HG03060 (cell line): Measurements from ENCODE around the gene RTEL1.

Source experiments
- ATAC-seq: cut with Tn5 transposase; IDR thresholded peaks from one replicate; pipeline ENCODE4 v1.9.1; 2021; ENCODE audit warnings: low read depth, moderate number of reproducible peaks; ENCODE audit not compliant: unreplicated experiment

The RTEL1 gene

GRCh38 chr20:63687419-63688178, 29.5 kb downstream of the RTEL1 start:
- no peak for ATAC-seq

GRCh38 chr20:63688228-63689045, 30.3 kb downstream of the RTEL1 start:
- no peak for ATAC-seq

DNA sequence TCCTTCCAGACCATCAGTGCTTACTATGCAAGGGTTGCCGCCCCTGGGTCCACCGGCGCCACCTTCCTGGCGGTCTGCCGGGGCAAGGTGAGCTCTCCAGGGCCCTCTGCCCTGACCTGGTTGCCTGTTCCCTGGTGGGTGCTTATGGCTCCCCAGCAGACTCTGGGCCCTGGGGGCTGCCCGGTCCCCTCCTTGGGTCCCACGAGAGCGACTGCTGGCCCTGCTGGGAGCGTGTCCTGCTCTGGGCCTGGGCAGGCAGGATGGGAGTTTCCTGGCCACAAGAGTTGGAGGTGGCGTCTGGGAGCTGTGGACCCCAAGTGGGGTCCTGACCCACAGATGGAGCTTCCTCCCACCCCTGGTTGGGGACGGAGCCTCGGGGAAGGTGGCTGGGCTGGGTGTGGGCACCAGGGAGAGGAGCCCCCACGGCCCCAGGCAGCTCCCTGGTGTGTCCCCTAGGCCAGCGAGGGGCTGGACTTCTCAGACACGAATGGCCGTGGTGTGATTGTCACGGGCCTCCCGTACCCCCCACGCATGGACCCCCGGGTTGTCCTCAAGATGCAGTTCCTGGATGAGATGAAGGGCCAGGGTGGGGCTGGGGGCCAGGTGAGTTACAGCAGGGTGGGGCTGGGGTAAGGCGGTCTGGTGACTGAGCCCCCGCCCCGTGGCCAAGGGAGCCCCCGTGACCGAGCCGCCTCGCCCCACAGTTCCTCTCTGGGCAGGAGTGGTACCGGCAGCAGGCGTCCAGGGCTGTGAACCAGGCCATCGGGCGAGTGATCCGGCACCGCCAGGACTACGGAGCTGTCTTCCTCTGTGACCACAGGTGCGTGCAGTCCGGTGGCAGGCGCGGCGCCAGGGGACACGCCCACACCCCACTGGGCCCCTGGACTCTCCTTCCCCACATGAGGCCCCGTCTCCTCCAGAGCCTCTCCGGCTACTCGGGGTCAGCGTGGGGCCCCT, 31.2 kb downstream of the RTEL1 start:
- no peak for ATAC-seq

DNA sequence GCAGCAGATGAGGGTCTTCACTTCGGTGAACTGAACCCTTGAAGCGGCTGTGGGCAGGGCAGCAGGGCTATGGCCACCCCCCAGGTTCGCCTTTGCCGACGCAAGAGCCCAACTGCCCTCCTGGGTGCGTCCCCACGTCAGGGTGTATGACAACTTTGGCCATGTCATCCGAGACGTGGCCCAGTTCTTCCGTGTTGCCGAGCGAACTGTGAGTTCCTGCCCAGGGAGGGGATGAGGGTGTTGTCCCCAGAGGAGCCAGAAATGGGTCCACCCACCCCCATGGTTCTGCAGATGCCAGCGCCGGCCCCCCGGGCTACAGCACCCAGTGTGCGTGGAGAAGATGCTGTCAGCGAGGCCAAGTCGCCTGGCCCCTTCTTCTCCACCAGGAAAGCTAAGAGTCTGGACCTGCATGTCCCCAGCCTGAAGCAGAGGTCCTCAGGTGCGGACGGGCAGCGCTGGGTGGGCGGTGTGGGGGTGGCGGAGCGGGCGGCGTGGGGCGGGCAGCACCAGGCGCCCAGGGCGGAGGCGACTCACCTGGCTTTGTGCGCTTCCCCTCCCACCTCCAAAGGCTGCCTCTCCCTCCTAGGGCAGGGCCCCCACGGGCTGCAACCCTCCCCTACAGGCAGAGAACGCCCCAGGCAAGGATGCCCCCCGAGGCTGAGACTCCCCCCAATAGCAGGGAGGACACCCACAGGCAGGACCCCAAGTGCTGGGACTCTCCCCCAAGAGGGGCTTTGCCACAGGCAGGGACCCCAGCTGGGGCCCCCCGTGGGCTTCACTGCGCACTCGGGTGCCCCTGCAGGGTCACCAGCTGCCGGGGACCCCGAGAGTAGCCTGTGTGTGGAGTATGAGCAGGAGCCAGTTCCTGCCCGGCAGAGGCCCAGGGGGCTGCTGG, 32.1 kb downstream of the RTEL1 start:
- ATAC-seq, result no peak

DNA sequence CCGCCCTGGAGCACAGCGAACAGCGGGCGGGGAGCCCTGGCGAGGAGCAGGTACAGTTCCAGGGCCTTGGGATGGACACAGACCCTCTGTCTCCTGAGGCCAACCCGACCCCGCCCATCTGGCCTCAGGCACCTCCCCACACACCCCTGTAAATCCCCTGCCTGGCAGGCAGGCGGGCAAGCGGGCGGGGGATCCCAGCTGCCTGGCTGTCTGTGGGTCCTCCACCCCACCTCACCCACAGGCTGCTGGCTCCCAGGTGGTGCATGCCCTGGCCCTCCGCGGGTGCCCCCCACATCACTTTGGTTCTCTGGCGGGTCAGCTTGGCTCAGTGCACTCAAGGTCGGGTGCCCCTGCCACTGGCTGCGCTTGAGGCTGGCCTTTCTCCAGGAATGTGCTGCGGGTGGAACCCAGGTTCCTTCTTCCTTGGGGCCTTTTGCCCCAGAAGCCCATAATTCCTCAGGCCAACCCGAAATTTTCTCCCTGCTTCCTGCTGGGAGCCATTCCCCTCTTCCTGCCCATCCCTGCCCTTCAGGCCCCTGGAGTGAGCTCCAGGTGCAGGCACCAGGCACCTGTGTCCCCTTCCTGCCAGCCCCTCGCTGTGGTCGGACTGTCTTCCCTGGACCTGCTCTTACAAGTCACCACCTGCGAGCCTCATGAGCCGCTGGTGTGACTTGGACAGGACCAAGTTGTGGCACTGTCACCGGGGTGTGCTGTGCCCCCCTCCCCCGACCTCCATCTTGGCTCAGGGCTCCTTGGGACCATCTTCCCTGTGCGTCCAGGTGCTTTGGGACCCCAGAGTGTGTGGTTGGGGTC, 33.0 kb downstream of the RTEL1 start:
- no peak for ATAC-seq

GRCh38 chr20:63691711-63692435, 33.8 kb downstream of the RTEL1 start:
- ATAC-seq, result no peak

DNA sequence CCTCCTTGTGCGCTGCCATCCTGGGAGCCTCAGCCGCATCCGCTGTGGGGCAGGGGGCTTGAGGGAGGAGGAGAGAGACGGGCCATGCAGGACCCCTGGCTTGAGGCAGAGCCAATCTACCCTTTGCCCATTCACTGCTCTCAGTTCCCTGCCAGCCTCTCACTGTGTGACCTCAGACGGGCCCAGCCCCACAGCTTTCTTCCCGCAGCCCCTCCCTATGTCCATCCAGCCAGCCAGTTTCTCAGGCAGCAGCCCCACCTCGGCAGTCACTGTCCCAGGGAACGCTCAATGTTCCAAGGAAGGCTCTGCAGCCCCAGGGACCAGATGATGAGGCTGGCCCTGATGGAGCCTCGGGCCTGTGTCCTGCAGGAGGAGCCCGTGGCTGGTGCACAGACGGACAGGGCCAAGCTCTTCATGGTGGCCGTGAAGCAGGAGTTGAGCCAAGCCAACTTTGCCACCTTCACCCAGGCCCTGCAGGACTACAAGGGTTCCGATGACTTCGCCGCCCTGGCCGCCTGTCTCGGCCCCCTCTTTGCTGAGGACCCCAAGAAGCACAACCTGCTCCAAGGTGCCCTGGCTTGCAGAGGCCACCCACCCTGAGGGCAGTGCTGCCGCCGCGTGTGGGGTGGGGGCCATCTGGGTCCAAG, 34.4 kb downstream of the RTEL1 start:
- no peak for ATAC-seq

- ATAC-seq, result no peak
Observed at GRCh38 chr20:63693083-63693732, 35.1 kb downstream of the RTEL1 start.

GRCh38 chr20:63693733-63694583, 35.8 kb downstream of the RTEL1 start:
- no peak for ATAC-seq

- no peak for ATAC-seq
Observed at GRCh38 chr20:63694584-63695423, 36.7 kb downstream of the RTEL1 start.

DNA sequence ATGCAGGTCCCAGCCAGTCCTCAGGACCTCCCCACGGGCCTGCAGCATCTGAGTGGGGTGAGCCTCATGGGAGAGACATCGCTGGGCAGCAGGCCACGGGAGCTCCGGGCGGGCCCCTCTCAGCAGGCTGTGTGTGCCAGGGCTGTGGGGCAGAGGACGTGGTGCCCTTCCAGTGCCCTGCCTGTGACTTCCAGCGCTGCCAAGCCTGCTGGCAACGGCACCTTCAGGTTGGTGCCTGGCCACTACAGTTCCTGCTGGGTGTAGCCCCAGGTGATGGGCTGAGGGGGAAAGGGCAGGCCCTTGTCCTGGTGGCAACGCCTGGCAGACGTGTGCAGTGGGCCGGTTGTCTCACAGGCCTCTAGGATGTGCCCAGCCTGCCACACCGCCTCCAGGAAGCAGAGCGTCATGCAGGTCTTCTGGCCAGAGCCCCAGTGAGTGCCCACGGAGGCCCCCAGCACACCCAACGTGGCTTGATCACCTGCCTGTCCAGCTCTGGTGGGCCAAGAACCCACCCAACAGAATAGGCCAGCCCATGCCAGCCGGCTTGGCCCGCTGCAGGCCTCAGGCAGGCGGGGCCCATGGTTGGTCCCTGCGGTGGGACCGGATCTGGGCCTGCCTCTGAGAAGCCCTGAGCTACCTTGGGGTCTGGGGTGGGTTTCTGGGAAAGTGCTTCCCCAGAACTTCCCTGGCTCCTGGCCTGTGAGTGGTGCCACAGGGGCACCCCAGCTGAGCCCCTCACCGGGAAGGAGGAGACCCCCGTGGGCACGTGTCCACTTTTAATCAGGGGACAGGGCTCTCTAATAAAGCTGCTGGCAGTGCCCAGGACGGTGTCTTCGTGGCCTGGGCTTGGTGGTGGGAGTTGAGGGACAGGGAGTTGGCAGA, 37.6 kb downstream of the RTEL1 start:
- no peak for ATAC-seq

DNA sequence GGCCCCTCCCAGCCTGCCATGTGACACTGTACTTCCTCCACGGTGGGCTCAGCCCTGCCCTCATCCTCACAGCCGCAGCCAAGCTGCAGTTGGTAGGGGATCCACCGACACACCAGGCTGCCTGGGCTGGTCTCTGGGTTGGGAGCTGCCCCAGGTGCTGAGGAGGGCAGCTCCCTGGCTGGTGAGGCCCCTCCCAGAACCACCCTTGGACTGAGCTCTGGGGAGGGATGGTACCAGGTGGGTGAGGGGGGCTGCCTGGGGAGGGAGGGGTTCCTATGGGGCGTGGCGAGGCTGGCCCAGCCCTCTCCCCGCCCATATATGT, 38.2 kb downstream of the RTEL1 start:
- ATAC-seq, result no peak

DNA sequence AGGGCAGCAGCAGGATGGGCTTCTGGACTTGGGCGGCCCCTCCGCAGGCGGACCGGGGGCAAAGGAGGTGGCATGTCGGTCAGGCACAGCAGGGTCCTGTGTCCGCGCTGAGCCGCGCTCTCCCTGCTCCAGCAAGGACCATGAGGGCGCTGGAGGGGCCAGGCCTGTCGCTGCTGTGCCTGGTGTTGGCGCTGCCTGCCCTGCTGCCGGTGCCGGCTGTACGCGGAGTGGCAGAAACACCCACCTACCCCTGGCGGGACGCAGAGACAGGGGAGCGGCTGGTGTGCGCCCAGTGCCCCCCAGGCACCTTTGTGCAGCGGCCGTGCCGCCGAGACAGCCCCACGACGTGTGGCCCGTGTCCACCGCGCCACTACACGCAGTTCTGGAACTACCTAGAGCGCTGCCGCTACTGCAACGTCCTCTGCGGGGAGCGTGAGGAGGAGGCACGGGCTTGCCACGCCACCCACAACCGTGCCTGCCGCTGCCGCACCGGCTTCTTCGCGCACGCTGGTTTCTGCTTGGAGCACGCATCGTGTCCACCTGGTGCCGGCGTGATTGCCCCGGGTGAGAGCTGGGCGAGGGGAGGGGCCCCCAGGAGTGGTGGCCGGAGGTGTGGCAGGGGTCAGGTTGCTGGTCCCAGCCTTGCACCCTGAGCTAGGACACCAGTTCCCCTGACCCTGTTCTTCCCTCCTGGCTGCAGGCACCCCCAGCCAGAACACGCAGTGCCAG, 38.7 kb downstream of the RTEL1 start, which contains the start of gene TNFRSF6B:
TSS of gene TNFRSF6B (plus strand) at position 25 of the 729 bp plus-strand sequence. CDS start at position 141, 116 bp downstream.
- ATAC-seq, result no peak

- ATAC-seq, result no peak
Observed at GRCh38 chr20:63697357-63697867, 39.3 kb downstream of the RTEL1 start.
